HepG2 (cell line): ENCODE results near the gene DDX54. TPM values are rescaled to one million over a fixed set of nuclear protein-coding genes. Genes with fewer than 3 reads are reported as not detected.
A peak's percentile ranks its signal among the peaks of the same experiment; 100 is the strongest.

Experiments used
- ATAC-seq: fragments of 200-7000 bp; cut with Tn5 transposase; 3 replicates; pipeline ENCODE4 v1.9.1; 2020; ENCODE audit warnings: mild to moderate bottlenecking, moderate library complexity
- BruUV-seq: library from RNA; stranded (reverse); fragments of 400-500 nt; replicated peaks from 2 replicates; lab custom pipeline; 2021; lab: Mats Ljungman, UMichigan
- CTCF ChIA-PET: fragments of 300-600 bp; formaldehyde crosslinking; extraction: SDS; loops from one replicate; lab custom pipeline; 2021; ENCODE audit warnings: low total read pairs, inconsistent platforms, low intra/inter-chr PET ratio; lab: Yijun Ruan, JAX
- POLR2A ChIA-PET: fragments of 350-600 bp; sonication (Branson Sonifier 250); formaldehyde crosslinking; loops from one replicate; lab custom pipeline; 2020; ENCODE audit warnings: antibody characterized with exemption, inconsistent platforms; lab: Yijun Ruan, JAX
- DNase-seq: peaks from one replicate; pipeline ENCODE4 v3.0.0-alpha.2; 2015; ENCODE audit warnings: low spot score
- FAIRE-seq: peaks from 3 replicates; lab custom pipeline; 2011; peaks lifted over from hg19 to GRCh38; lab: Jason Lieb, UNC
- H2AFZ ChIP-seq: one replicate; pipeline ENCODE4 v1.6.1; 2011; ENCODE audit warnings: low read length, inconsistent platforms
- H3K27ac ChIP-seq: fragments of 300-600 bp; 3 replicates; pipeline ENCODE4 v1.8.0; 2011; ENCODE audit warnings: mixed run types, mild to moderate bottlenecking, mixed read lengths, low read length, inconsistent platforms; ENCODE audit not compliant: insufficient read depth; ENCODE audit errors: extremely low read length
- H3K27me3 ChIP-seq, 2 experiments: fragments of 200-600 bp in 1 of 2; 2 replicates in 1 of 2; 3 replicates in 1 of 2; pipeline versions ENCODE4 v1.6.0 to v1.8.0; 2011; ENCODE audit warnings: low read length in 2 of 2, mild to moderate bottlenecking in 2 of 2, moderate library complexity in 2 of 2, inconsistent platforms in 1 of 2; ENCODE audit not compliant: insufficient read depth in 2 of 2, control insufficient read depth in 1 of 2
- H3K36me3 ChIP-seq, 2 experiments: fragments of 200-600 bp in 1 of 2; replicated peaks in 1 of 2; 2 replicates in 1 of 2; 3 replicates in 1 of 2; pipeline versions ENCODE4 v1.5.1 to v1.8.0; 2011; ENCODE audit warnings: low read length in 2 of 2, inconsistent platforms in 1 of 2; ENCODE audit not compliant: insufficient read depth in 2 of 2, control insufficient read depth in 1 of 2
- H3K4me1 ChIP-seq: 2 replicates; pipeline ENCODE4 v1.5.1; 2012; ENCODE audit warnings: low read length, inconsistent platforms; ENCODE audit not compliant: insufficient read depth
- H3K4me2 ChIP-seq: 2 replicates; pipeline ENCODE4 v1.6.0; 2011; ENCODE audit warnings: low read depth, low read length, inconsistent platforms
- H3K4me3 ChIP-seq, 3 experiments: fragments of 200-600 bp in 1 of 3; sonication (generic), shearing (Covaris generic) in 1 of 3; replicated peaks in 1 of 3; 2 replicates each; pipeline ENCODE4 v1.5.1; 2011 to 2016; ENCODE audit warnings: low read length in 3 of 3, inconsistent platforms in 2 of 3, low read depth in 2 of 3, mild to moderate bottlenecking in 2 of 3, control low read depth in 1 of 3, mixed read lengths in 1 of 3; ENCODE audit not compliant: insufficient read depth in 1 of 3
- H3K79me2 ChIP-seq: one replicate; pipeline ENCODE4 v1.6.1; 2011; ENCODE audit warnings: low read length, inconsistent platforms; ENCODE audit not compliant: insufficient read depth
- H3K9ac ChIP-seq: 2 replicates; pipeline ENCODE4 v1.6.0; 2011; ENCODE audit warnings: mild to moderate bottlenecking, low read depth, low read length, inconsistent platforms; ENCODE audit not compliant: insufficient read depth
- H3K9me3 ChIP-seq: 2 replicates; pipeline ENCODE4 v1.5.1; 2012; ENCODE audit warnings: mild to moderate bottlenecking, low read length
- H4K20me1 ChIP-seq: 2 replicates; pipeline ENCODE4 v1.6.0; 2011; ENCODE audit warnings: inconsistent platforms, mild to moderate bottlenecking, low read length, moderate library complexity; ENCODE audit not compliant: insufficient read depth
- AGO1 ChIP-seq: fragments of 200-400 bp; formaldehyde crosslinking; IDR thresholded peaks from 2 replicates; pipeline ENCODE4 v1.6.1; 2017; ENCODE audit warnings: mild to moderate bottlenecking, low read depth, low read length, moderate library complexity; ENCODE audit not compliant: poor library complexity, severe bottlenecking
- DZIP1 ChIP-seq: sonication (generic); formaldehyde crosslinking; IDR thresholded peaks from 2 replicates; pipeline ENCODE4 v1.5.0; 2020; ENCODE audit warnings: mild to moderate bottlenecking, missing genetic modification reagents
- NCOA2 ChIP-seq: sonication (generic); formaldehyde crosslinking; IDR thresholded peaks from 2 replicates; pipeline ENCODE4 v1.8.0; 2022; ENCODE audit warnings: inconsistent platforms
- NONO ChIP-seq, 2 experiments: fragments of 450-650 bp in 1 of 2; sonication (generic) in 1 of 2; formaldehyde crosslinking in 1 of 2; IDR thresholded peaks in 1 of 2; conservative IDR thresholded peaks in 1 of 2; 2 replicates each; pipeline versions ENCODE4 v1.6.1 to v1.8.0; 2017 to 2022; ENCODE audit warnings: mild to moderate bottlenecking in 1 of 2, missing genetic modification reagents in 1 of 2, moderate library complexity in 1 of 2
- RXRA ChIP-seq: sonication (generic); formaldehyde crosslinking; IDR thresholded peaks from 2 replicates; pipeline ENCODE4 v1.5.1; 2020; ENCODE audit warnings: missing genetic modification reagents
- TP53 ChIP-seq: sonication (generic); formaldehyde crosslinking; conservative IDR thresholded peaks from 2 replicates; pipeline ENCODE4 v1.4.0; 2020; ENCODE audit warnings: missing genetic modification reagents
- ZEB1 ChIP-seq: IDR thresholded peaks from 2 replicates; pipeline ENCODE4 v1.6.1; 2012; ENCODE audit warnings: mild to moderate bottlenecking, low read depth, inconsistent platforms; ENCODE audit not compliant: insufficient replicate concordance
- ZMYM3 ChIP-seq: sonication (generic); formaldehyde crosslinking; IDR thresholded peaks from 2 replicates; pipeline ENCODE4 v1.5.1; 2020; ENCODE audit warnings: mild to moderate bottlenecking, missing genetic modification reagents
- ZNF629 ChIP-seq: sonication (generic); formaldehyde crosslinking; conservative IDR thresholded peaks from 2 replicates; pipeline ENCODE4 v1.5.0; 2020; ENCODE audit warnings: missing genetic modification reagents
- ZNF768 ChIP-seq: sonication (generic); formaldehyde crosslinking; IDR thresholded peaks from 2 replicates; pipeline ENCODE4 v1.4.0; 2020; ENCODE audit warnings: missing genetic modification reagents
- WGBS: methylation state at CpG from one replicate; pipeline ENCODE4 v1.1.6; 2017; ENCODE audit warnings: low lambda C conversion rate; 5-methylcytosine and 5-hydroxymethylcytosine counted together
- in situ Hi-C: cut with HindIII; loops from 2 replicates; pipeline ENCODE4 v1.10.0; 2017; ENCODE audit warnings: low pct_unique_long_range_greater_than_20kb; ENCODE audit not compliant: extremely low pct_ligation_motif_present
- intact Hi-C: fragments of 100-400 bp; cut with micrococcal nuclease; formaldehyde crosslinking; loops from one replicate; pipeline ENCODE4 v1.10.0; 2022; ENCODE audit not compliant: unreplicated experiment
- polyA plus RNA-seq, 8 experiments: library from polyadenylated mRNA; depleted of rRNA in 3 of 8; stranded (reverse) in 7 of 8; unstranded in 1 of 8; fragments of >200 nt; fragmentation: Illumina TruSeq in 4 of 8; extraction: Trizol in 4 of 8; gene quantifications; 2 replicates each; pipeline versions ENCODE4 v1.2.1 to v1.2.3, GENCODE V29; 2011 to 2016; ENCODE audit warnings: low read depth in 4 of 8, missing spikeins in 1 of 8, mixed read lengths in 1 of 8; ENCODE audit not compliant: insufficient read depth in 1 of 8
- total RNA-seq, 5 experiments: library from RNA; depleted of rRNA; stranded (reverse); fragments of >200 nt; fragmentation: Illumina TruSeq; extraction: Trizol; gene quantifications; 2 replicates each; pipeline ENCODE4 v1.2.3, GENCODE V29; 2016; ENCODE audit warnings: low read depth in 1 of 5
- TF ChIP-seq, protein P1 (sequence below): sonication (generic); formaldehyde crosslinking; IDR thresholded peaks from 2 replicates; pipeline ENCODE4 v1.4.0; 2020; ENCODE audit warnings: missing genetic modification reagents, borderline replicate concordance

DDX54 gene
- total and polyA plus RNA-seq, 2 of the 13 experiments (the other 11 are each of a cell fraction or from before 2014, with no cell fraction given): 59.7 to 61.1 TPM

DNA sequence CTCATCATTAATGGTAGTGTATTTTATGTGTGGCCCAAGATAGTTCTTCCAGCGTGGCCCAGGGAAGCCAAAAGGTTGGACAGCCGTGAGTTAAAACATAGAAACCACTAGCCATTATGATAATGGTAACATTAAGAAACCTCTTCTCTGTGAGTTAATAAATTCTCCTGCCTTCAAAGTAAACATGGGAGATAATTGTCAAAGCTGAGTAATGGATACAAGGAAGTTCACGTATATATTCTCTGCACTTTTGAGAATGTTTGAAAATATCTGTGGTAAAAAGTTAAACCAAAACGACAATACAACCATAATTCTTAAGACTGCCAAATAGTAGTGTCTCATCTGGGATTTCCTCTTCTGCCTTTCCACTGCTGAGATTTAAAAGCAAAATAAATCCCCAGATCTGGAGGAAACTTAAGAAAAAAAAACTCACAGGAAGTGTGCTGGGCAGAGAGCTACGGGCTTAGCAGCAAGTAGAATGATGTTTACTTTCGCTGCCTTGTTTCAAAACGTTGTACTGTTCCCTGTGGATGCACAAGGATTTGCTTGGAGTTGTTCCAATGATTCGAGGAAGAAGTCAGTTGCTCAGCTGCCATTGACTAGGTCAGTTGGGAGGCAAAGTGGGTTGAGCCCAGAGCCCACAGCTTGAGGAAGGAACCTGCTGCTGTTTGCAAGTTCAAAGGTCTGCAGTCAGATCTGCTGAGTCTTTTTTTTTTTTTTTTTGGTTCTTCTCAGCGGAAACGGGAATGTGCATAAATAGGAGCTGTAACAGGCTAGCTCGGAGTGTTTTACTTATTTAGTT, 37.7 kb upstream of the DDX54 start (continued):
- TF ChIP-seq, protein P1, sequence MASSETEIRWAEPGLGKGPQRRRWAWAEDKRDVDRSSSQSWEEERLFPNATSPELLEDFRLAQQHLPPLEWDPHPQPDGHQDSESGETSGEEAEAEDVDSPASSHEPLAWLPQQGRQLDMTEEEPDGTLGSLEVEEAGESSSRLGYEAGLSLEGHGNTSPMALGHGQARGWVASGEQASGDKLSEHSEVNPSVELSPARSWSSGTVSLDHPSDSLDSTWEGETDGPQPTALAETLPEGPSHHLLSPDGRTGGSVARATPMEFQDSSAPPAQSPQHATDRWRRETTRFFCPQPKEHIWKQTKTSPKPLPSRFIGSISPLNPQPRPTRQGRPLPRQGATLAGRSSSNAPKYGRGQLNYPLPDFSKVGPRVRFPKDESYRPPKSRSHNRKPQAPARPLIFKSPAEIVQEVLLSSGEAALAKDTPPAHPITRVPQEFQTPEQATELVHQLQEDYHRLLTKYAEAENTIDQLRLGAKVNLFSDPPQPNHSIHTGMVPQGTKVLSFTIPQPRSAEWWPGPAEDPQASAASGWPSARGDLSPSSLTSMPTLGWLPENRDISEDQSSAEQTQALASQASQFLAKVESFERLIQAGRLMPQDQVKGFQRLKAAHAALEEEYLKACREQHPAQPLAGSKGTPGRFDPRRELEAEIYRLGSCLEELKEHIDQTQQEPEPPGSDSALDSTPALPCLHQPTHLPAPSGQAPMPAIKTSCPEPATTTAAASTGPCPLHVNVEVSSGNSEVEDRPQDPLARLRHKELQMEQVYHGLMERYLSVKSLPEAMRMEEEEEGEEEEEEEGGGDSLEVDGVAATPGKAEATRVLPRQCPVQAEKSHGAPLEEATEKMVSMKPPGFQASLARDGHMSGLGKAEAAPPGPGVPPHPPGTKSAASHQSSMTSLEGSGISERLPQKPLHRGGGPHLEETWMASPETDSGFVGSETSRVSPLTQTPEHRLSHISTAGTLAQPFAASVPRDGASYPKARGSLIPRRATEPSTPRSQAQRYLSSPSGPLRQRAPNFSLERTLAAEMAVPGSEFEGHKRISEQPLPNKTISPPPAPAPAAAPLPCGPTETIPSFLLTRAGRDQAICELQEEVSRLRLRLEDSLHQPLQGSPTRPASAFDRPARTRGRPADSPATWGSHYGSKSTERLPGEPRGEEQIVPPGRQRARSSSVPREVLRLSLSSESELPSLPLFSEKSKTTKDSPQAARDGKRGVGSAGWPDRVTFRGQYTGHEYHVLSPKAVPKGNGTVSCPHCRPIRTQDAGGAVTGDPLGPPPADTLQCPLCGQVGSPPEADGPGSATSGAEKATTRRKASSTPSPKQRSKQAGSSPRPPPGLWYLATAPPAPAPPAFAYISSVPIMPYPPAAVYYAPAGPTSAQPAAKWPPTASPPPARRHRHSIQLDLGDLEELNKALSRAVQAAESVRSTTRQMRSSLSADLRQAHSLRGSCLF (CRISPR knock-in tag): no peak

- 2% methylated on average over 11 of the region's 12 CpGs for WGBS
- BruUV-seq: TSS peak; percentile 82
- no peak for DNase-seq
- H4K20me1 ChIP-seq: no peaks in the 10 kb centered on the region
- POLR2A ChIA-PET: interaction anchor here (0.8 to 4.2 kb wide), 18 partner anchors 7 to 1854 kb away, joined by 3 to 55 read pairs (median 7); partner anchors contain the start of genes DDX54, RITA1 and SLC8B1
- ATAC-seq: peak; percentile 13; the same call in 2 of the 3 replicates
- no peak overlapping the region for H2AFZ ChIP-seq
- peaks cover 37% of the 10 kb centered on the region for H3K4me1 ChIP-seq
- in situ Hi-C loops: no loop called here
- peak overlapping the region; percentile 83 for H3K27ac ChIP-seq
- H3K4me3 ChIP-seq: peak overlapping the region; percentile 57 to 90 (median 88)
- H3K79me2 ChIP-seq: peaks cover 13% of the 10 kb centered on the region
- CTCF ChIA-PET: no interaction called here
- peak overlapping the region; percentile 92 for H3K9ac ChIP-seq
- no peaks in the 10 kb centered on the region for H3K9me3 ChIP-seq
- no peaks in the 10 kb centered on the region for H3K27me3 ChIP-seq
- intact Hi-C loops: loop anchor here (1.0 to 2.0 kb wide), 4 partner anchors 37 to 203 kb away; partner anchors contain the start of genes DDX54 and RITA1
- FAIRE-seq: no peak
- H3K4me2 ChIP-seq: peak overlapping the region; percentile 100
- H3K36me3 ChIP-seq: no peaks in the 10 kb centered on the region
- TF ChIP-seq ZNF768 (CRISPR knock-in tag) (peak; percentile 97), DZIP1 (CRISPR knock-in tag) (no peak), AGO1 (peak; percentile 4), ZEB1 (peak; percentile 36), TP53 (CRISPR knock-in tag) (0 out of 2 replicates have a peak, but pooled peaks have one; percentile 41), ZMYM3 (CRISPR knock-in tag) (peak; percentile 95), RXRA (peak; percentile 10; the same call in 1 of the 2 replicates), NCOA2 (CRISPR knock-in tag) (0 out of 2 replicates have a peak, but pooled peaks have one; percentile 10), ZNF629 (0 out of 2 replicates have a peak, but pooled peaks have one; percentile 7), NONO (IDR thresholded peaks at IDR 0.05) (no peak), NONO (CRISPR knock-in tag; conservative IDR thresholded peaks at IDR 0.05) (0 out of 2 replicates have a peak, but pooled peaks have one; percentile 4)
These were observed 36.9 kb upstream of the DDX54 start for GRCh38 chr12:113221997-113222729.
